K562 (cell line): Measurements from ENCODE around the gene LOC128125822.

Experiments used
- ATF7 ChIP-seq: fragments of 450-650 bp; IDR thresholded peaks from 2 replicates; pipeline ENCODE4 v1.7.1; 2014; ENCODE audit warnings: mild to moderate bottlenecking, moderate library complexity
- CBX8 ChIP-seq: fragments of 200-600 bp; sonication (generic); IDR thresholded peaks from 2 replicates; pipeline ENCODE4 v1.6.1; 2012; ENCODE audit warnings: borderline replicate concordance, mixed run types, low read depth, mild to moderate bottlenecking, moderate library complexity, mixed read lengths, low read length, control low read depth, inconsistent platforms; ENCODE audit not compliant: poor library complexity, severe bottlenecking; ENCODE audit errors: extremely low read depth
- CREB3 ChIP-seq: fragments of 450-650 bp; conservative IDR thresholded peaks from 2 replicates; pipeline ENCODE4 v1.6.1; 2016; ENCODE audit warnings: missing genetic modification characterization, low read depth, mild to moderate bottlenecking, missing compliant biosample characterization, moderate library complexity
- DNMT1 ChIP-seq: fragments of 450-650 bp; IDR thresholded peaks from 2 replicates; pipeline ENCODE4 v1.6.1; 2016; ENCODE audit warnings: antibody characterized with exemption, mild to moderate bottlenecking
- ETS1 ChIP-seq: conservative IDR thresholded peaks from 2 replicates; pipeline ENCODE4 v1.6.1; 2011; ENCODE audit warnings: low read depth, mild to moderate bottlenecking, low read length; ENCODE audit not compliant: control insufficient read depth
- FIP1L1 ChIP-seq: fragments of 200-400 bp; formaldehyde crosslinking; IDR thresholded peaks from 2 replicates; pipeline ENCODE4 v1.6.1; 2018; ENCODE audit warnings: mild to moderate bottlenecking, low read depth, low read length; ENCODE audit not compliant: poor library complexity, severe bottlenecking
- FOXP4 ChIP-seq: sonication (generic); formaldehyde crosslinking; IDR thresholded peaks from 2 replicates; pipeline ENCODE4 v1.8.0; 2022; ENCODE audit warnings: mild to moderate bottlenecking, missing genetic modification reagents, borderline replicate concordance
- HNRNPUL1 ChIP-seq: fragments of 200-400 bp; formaldehyde crosslinking; IDR thresholded peaks from 2 replicates; pipeline ENCODE4 v1.6.1; 2017; ENCODE audit warnings: low read length
- PCBP1 ChIP-seq: fragments of 200-400 bp; formaldehyde crosslinking; IDR thresholded peaks from 2 replicates; pipeline ENCODE4 v1.6.1; 2018; ENCODE audit warnings: mild to moderate bottlenecking, low read depth, low read length; ENCODE audit not compliant: poor library complexity, severe bottlenecking
- PKNOX1 ChIP-seq: fragments of 450-650 bp; IDR thresholded peaks from 2 replicates; pipeline ENCODE4 v1.6.1; 2016
- POLR3G ChIP-seq: IDR thresholded peaks from 2 replicates; pipeline ENCODE4 v1.6.1; 2011; ENCODE audit not compliant: insufficient read length, insufficient replicate concordance; ENCODE audit errors: extremely low read depth
- RBM39 ChIP-seq: fragments of 200-400 bp; formaldehyde crosslinking; optimal IDR thresholded peaks from 2 replicates; pipeline ENCODE3; 2018; ENCODE audit warnings: low read depth, low read length
- SMARCA5 ChIP-seq: fragments of 450-650 bp; IDR thresholded peaks from 2 replicates; pipeline ENCODE4 v1.6.1; 2016
- SMARCE1 ChIP-seq: fragments of 450-650 bp; IDR thresholded peaks from 2 replicates; pipeline ENCODE4 v1.7.1; 2016; ENCODE audit warnings: mild to moderate bottlenecking
- SNRNP70 ChIP-seq: fragments of 200-400 bp; formaldehyde crosslinking; optimal IDR thresholded peaks from 2 replicates; pipeline ENCODE3; 2017; ENCODE audit warnings: low read depth, low read length
- TAL1 ChIP-seq: fragments of 450-650 bp; IDR thresholded peaks from 2 replicates; pipeline ENCODE4 v1.6.1; 2016; ENCODE audit warnings: mild to moderate bottlenecking
- ZFPM2 ChIP-seq: fragments of 250-450 bp; sonication (Bioruptor Pico); IDR thresholded peaks from 2 replicates; pipeline ENCODE4 v1.5.1; 2022; ENCODE audit warnings: mild to moderate bottlenecking
- ZKSCAN3 ChIP-seq: fragments of 250-450 bp; sonication (Bioruptor Pico); IDR thresholded peaks from 2 replicates; pipeline ENCODE4 v1.4.0; 2020
- ZNF175 ChIP-seq: fragments of 200-800 bp; sonication (Bioruptor generic); IDR thresholded peaks from 2 replicates; pipeline ENCODE4 v1.6.1; 2016; ENCODE audit warnings: low read depth, mild to moderate bottlenecking, missing genetic modification characterization, missing compliant biosample characterization
- ZNF354B ChIP-seq: fragments of 250-450 bp; sonication (Bioruptor Pico); IDR thresholded peaks from 2 replicates; pipeline ENCODE4 v1.4.0; 2020
- ZNF408 ChIP-seq: fragments of 250-450 bp; sonication (Bioruptor Pico); IDR thresholded peaks from 2 replicates; pipeline ENCODE4 v1.4.0; 2020; ENCODE audit warnings: low read depth, mild to moderate bottlenecking, moderate library complexity
- ZNF431 ChIP-seq: sonication (generic); formaldehyde crosslinking; IDR thresholded peaks from 2 replicates; pipeline ENCODE4 v1.8.0; 2022; ENCODE audit warnings: mild to moderate bottlenecking, missing genetic modification reagents
- ZNF507 ChIP-seq: conservative IDR thresholded peaks from 2 replicates; pipeline ENCODE4 v1.6.1; 2017; ENCODE audit warnings: missing genetic modification characterization, missing compliant biosample characterization
- ZNF589 ChIP-seq: fragments of 200-800 bp; sonication (Bioruptor generic); IDR thresholded peaks from 2 replicates; pipeline ENCODE4 v1.6.1; 2016; ENCODE audit warnings: low read depth, missing genetic modification characterization, missing compliant biosample characterization

The LOC128125822 gene

GRCh38 chr6:63571361-63572043 lies 778 bp upstream of the LOC128125822 start (continued):
- TF ChIP-seq PCBP1 (no peak), ZNF354B (CRISPR knock-in tag) (no peak), SNRNP70 (no peak), TAL1 (no peak), ZNF175 (CRISPR knock-in tag) (no peak), DNMT1 (no peak), CBX8 (no peak), ATF7 (no peak), ZNF507 (tag) (no peak), ZNF589 (CRISPR knock-in tag) (no peak; the same call in 1 of the 2 replicates), HNRNPUL1 (no peak), POLR3G (no peak), PKNOX1 (no peak), ZFPM2 (CRISPR knock-in tag) (no peak), CREB3 (tag) (0 out of 2 replicates have a peak, but pooled peaks have one; percentile 65), FOXP4 (no peak), SMARCA5 (no peak), ZNF408 (CRISPR knock-in tag) (no peak), FIP1L1 (no peak), SMARCE1 (no peak), ZKSCAN3 (CRISPR knock-in tag) (no peak), RBM39 (no peak), ZNF431 (CRISPR knock-in tag) (no peak), ETS1 (0 out of 2 replicates have a peak, but pooled peaks have one; percentile 10)
